ENCODE measurements around the gene OTOR.

The OTOR gene, protein sequence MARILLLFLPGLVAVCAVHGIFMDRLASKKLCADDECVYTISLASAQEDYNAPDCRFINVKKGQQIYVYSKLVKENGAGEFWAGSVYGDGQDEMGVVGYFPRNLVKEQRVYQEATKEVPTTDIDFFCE

DNA sequence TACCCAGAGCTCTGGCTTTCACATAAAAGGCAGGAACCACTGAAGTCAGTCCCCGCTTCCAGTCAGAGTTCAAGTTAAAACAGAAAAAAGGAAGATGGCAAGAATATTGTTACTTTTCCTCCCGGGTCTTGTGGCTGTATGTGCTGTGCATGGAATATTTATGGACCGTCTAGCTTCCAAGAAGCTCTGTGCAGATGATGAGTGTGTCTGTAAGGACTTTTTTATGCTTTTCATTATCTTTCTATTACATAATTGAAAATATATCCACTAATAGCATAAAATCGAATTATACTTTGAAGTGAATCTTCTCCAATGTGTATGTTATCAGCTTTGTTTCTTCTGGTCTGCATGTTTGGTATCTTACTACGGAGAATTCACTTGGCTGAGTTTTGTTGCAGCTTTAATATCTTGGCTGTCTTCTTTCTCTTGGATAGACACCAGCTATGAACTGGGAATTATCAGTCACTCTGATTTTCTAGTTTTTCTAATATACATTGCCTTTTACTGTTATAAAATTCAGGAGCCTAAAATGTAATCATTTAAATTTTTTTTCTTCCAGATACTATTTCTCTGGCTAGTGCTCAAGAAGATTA, at the start of gene OTOR:
TSS of gene OTOR (plus strand) at position 51 of the 593 bp plus-strand sequence. CDS start at position 95, 44 bp downstream.
- DNase-seq (ENCODE audit: low read depth), result no peak

DNA sequence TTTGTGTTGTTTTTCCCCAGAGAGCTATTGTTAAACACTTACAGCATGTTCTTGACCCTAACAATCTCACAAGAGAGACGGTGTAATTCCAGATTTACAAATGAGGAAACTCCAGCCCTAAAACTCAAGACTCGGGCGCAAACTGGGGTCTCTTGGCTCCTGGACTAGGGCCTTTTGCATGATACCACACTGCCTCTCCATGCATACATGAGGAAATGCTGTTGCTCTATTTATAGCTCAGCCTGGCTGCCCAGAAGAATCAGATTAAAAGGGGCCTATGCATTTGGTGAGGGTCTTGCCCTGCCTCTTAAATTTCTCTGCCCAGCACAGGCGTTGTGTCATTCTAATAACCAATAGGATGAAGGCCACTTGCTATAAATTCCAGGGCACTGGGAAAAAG, 48.9 kb upstream of the OTOR start:
- no peak for DNase-seq (ENCODE audit: low read depth)

DNA sequence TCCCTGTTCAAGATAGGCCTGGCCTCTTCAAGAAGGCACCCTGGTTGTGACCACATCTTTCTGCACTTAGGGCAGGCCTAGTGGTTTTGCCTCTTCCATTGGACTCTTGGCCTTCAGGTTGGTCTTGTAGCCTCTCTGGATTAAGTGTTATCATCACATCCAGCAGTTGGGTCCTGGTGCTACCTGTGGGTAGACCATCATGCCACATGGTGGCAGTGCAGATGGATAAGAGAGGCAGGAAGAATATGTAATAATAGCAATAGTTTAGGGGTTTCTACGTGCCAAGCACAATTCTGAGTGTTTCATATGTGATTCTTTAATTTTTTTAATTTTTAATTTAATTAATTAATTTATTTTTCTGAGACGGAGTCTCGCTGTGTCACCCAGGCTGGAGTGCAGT, 46.9 kb upstream of the OTOR start:
- no peak for DNase-seq (ENCODE audit: low read depth)

DNA sequence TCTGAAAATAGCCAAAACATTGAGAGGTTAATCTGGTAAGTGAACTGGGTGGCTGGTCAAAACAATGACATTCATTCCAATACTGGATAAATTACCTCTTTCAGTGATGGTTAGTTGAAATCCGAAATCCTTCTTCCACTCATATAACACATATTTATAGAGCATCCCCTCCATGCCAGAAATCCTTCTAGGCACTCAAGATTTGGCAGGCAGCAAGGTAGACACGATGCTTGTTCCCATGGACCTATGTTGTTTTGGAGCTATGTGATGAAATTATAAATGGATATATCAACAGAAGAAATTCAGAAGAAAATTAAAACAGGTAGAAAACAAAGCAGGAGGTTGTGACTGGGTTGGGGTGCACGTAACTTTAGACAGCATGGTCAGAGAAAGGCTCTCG, 44.6 kb upstream of the OTOR start:
- DNase-seq (ENCODE audit: low read depth), result no peak

DNA sequence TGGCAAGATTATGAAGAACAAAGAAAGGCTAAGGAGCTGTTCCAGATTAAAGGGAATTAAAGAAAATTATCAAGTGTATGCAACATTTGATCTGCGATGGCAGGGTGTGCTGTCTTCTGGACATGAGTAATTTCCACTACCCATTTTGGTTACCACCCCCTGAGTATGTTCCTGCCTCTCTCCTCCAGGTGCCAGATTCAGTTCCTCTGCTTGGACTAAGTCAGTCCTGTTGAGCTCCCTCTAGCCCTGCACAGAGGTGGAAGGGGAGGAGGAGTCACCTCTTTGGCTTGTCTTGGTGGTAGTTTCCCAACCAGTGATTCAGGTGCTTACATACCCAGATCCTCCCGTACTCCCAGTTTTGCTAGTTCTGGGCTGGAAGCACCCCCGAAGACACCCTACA, 40.5 kb upstream of the OTOR start:
- no peak for DNase-seq (ENCODE audit: low read depth)

DNA sequence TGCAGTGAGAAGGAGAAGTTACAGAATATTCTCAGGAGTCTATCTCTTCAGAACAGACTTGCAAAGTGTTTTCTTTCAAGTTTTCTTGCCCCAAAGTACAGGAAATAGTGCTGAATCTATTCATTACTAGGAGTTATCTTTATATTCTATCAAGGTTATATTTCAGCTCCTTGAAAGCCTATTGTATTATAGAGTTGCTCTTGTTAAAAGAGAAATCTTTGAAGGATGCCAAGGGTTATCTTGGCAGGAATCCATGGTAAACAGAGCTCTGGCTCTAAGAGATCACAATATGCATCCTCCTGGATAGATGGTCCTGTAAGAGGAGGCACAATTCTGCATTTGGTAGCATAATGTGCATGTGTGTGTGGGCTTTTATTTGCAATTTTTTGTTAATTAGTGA, 39.6 kb upstream of the OTOR start:
- DNase-seq (ENCODE audit: low read depth), result no peak

DNA sequence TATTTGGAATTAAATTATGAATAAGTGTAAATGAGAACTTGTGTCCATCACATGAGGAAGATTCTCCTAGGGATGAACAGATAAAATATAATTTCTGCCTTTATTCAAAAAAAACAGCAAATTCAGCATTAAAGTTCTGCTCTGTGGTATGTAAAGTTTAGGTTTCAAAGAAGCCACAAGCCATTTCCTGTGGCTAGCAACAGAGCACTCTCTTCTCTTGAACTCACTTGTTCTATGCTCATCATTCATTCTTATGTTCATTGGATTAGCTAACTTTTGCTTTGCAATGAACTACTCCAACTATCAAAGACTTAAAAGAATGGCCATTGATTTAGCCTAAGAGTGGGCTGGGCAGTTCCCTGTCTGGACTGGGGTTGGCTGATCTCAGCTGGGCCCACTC, 39.1 kb upstream of the OTOR start:
- DNase-seq (ENCODE audit: low read depth), result no peak

DNA sequence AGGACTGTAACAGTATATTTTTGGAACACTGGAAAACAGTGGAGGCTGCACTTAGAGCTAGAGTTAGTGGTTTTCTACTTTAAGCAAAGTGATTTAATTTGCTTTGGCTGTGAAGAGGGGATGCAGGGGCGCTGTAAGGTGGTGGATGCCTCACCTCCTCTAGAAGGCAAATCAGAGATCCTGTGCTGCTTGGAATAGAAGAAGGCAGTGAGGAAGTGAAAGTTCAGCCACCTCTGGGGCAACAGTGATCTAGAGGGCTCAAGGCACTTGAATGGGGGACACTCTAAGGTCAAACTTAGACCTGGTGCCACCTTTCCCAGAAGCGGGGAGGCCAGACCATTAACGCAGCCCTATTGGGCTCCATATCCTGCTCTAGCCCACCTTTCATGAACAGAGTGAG, 37.4 kb upstream of the OTOR start:
- no peak for DNase-seq (ENCODE audit: low read depth)

DNA sequence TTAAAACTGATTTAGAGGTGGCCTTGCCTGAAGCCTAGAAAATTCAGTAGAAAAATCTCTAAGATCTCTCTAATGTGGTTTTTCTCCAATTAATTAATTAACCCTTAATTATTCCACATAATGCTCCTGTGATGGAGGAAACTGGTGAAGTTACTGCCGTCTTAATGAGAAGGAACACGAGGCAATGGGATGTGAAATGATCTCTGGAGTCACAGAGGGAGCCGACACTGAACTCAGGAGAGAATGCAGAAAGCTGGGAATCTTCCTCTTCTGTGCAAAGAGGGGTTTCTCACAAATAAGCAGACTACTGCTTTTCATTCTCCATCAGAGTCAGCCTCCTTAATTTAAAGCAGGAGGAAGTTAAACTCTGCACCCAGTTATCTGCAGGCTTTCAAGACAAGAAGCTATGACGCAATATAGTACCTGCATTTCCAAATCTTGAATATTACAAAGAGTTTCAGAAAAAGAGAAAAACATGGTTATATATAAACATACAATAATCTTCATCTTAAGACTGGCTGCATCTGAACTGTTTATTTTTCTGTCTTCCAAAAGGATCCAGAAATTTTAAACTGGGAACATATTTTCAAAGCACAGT, 36.4 kb upstream of the OTOR start:
- no peak for DNase-seq (ENCODE audit: low read depth)

DNA sequence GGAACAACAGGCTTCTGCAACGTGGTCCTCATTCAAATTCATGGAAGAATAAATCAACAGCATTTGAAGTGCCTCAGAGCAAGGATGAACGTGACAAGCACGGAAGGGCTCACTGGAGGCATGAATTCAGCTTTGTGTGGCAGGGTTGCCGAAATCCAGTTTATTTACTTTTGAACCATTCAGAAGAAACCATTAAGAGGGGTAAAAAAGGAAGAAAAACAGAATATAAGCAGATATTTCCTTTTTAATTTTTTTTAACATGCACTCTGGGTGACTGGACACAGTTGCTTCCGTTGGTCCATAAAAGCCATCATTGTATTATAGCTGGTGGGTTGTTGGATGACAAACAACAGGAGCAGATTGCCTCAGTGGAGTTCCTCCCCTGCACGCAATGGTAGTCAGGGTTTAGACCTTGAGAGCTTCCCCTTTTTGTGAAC, 35.6 kb upstream of the OTOR start:
- DNase-seq (ENCODE audit: low read depth), result no peak

DNA sequence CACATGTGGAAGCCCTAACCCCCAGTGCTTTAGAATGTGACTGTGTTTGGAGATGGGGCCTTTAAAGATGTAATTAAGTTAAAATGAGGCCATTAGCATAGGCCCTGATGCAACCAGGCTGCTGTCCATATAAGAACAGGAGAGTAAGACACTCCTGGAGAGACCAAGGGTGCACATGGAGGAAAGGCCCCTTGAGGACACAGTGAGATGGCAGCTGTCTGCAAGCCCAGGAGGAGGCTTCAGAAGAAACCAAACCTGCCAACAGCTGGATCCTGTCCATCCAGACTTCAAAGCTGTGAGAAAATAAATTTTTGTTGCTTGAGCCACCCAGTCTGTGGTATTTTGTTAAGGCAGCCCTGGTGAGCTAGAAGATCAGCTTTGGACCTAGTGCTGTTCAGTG, 35.1 kb upstream of the OTOR start:
- no peak for DNase-seq (ENCODE audit: low read depth)

DNA sequence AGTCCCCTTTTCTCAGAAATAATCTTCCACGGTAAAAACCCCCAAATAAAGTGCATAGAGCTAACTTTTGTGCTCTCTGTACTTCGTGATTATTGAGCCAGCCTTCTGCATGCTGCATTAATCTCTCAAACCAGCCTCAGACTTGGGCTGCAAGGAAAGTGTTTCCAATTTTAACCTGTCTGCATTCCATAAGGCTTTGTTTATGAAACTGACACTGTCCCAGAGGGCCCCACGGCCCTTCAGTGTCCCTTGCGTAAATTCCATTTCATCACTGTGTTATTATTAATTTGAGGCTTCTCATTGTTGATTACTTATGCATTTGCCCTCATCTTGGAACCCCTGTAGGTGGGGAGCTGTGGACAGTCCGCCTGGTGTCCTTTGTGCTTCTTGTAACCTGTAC, 33.9 kb upstream of the OTOR start:
- DNase-seq (ENCODE audit: low read depth), result no peak

DNA sequence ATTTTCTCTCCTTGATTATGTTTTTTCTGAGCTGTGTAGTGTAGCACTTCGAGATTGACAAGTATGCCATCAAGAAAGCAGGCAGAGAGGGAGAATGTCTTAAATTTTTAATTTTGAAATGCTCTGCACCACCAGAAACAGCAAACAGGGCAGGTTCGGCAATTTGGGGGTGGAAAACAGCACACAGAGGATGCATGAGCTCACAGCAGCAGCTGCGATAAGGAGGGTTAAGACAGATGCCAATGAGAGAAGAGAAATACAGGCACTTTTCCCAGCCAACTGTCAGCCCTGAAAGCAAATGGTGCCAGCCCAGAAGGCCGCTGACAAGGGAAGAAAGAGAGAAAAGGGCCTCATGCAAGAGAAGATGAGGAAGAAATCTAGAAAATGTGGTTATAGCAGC, 33.4 kb upstream of the OTOR start:
- DNase-seq (ENCODE audit: low read depth), result no peak

DNA sequence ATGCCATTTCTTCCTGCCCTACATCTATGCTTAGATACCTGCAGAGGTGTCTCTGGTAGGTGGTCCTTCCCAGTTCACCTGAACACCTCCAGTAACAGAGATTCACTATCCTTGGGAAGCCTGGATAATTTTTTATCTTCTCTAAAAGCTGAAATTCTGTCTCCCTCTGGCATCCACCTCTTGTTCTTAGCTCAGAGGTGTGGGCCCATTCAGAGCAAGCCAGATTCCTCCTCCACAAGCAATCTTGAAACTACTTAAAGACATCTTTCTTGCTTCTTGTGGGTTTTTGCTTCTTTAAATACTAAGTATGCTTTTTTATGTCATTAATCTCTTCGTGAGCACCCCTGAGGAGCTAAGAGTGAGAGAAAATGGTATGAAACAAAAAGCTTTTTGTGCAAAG, 28.7 kb upstream of the OTOR start:
- no peak for DNase-seq (ENCODE audit: low read depth)

DNA sequence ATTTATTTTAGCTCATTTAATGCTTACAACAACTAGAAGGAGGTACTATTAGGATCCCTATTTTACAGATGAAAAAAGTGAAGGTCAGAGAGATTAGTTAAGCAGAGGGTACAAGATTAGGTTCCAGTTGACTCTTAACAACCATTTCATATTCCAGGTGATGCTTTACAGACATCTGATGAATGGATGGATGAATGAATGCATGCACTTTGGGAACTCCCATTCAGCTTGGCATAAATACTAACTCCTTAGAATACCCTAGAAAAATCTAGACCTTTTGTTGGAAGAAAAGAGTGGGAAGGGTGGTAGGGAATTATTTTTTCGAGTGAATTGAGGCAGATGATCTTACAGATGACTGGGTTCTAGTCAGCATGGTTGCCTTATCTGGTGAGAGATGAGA, 19.1 kb upstream of the OTOR start:
- DNase-seq (ENCODE audit: low read depth), result no peak

DNA sequence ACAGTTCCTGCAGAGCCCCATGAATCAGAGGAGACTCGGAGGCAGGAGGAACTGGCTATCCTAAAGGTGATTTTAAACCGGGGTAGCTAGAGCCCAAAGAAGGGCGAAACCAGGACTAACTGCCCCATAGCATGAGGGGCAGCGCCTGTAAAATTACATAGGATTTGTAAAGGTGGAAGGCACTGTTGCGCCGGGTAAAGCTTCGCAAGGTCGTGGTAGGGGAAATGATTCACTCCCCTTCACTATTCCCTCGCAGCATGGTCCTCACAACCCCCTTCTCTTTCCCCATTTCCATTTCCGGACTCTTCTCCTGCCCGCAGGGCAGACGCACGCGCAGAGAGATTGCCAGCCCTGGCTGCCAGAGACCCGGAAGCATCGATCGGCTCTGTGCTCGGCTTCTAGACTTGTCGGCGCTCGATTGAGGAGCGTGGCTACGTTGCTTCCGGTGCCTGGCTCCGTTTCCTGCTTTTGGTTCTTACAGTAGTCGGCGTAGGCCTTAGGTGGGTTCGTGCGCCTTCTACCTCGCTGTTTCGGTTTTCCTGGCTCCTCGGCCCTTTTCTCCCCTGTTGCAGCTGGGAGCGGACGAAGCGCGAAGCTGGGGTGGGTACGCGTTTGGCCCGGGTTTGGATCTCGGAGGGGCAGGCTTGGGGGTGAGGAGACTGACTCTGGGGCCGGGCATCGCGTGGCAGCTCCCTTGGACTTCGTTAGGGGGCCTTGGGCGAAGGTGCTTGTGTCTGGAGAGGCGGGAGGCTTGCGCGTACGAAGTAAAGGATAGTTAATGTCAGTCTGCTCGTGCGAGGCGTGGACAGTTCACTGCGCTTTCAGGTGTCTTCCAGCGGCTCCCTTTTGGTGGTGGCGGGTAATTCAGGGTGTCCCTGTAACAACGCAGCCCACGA, 18.3 kb upstream of the OTOR start, which contains the start of gene SNRPB2:
TSS of gene SNRPB2 (plus strand) at position 462 of the 896 bp plus-strand sequence. CDS start 1,677 bp downstream, outside the sequence.
- peak; percentile 84 for DNase-seq (ENCODE audit: low read depth)

DNA sequence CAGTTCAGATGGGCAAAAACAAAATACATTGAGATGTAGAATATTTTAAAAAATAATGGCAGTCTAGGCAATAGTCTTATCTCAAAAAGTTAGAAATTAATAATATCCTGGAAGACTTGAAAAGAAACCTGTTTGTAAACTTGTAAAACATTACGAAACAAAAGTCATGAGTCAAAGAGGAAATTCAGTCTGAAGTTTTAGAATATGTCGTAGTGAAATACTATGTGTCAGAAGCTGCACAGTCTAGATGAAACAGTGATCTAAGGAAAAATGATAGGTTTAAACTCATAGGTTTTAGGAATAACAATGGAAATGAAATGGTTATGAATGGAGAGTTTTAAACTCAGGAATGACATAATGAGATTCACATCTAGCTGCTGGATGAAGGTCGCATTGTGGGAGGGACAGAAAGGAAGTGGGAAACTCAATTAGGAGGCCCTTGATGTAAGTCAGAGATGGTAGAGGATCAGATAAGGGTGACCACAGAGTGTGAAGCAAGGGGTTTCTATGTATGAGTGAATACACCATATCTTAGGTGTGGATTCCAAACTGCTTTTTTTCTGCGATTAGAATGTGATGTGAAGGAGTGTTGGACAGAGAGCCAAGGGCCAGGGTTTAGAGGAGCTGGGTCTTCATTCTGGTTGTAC, 15.5 kb upstream of the OTOR start:
- no peak for DNase-seq (ENCODE audit: low read depth)

DNA sequence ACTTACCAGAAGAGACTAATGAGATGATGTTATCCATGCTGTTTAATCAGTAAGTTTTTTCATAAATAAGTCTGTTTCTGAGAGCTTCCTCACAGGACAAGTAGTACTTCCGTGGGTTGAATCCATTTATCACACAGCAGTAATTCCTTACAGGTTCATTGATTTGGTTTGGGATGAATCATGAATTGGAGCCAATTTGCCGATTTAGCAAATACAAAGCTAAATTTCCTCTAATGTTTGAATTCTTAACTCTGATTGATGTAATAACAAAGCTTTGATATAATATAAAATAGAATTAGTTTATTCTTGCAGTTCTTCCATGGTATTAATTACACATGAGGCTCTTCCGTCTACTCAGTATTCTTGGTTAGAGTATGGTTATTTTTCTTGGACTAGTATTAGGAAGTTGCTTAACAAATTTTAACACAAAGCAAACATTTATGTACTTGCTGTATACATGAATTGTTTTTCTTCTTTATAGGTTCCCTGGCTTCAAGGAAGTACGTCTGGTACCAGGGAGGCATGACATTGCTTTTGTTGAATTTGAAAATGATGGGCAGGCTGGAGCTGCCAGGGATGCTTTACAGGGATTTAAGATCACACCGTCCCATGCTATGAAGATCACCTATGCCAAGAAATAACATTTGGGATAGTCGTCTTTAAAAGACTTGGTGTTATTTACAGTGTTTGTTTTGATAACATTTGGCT, 7.6 kb upstream of the OTOR start:
- DNase-seq (ENCODE audit: low read depth), result no peak

DNA sequence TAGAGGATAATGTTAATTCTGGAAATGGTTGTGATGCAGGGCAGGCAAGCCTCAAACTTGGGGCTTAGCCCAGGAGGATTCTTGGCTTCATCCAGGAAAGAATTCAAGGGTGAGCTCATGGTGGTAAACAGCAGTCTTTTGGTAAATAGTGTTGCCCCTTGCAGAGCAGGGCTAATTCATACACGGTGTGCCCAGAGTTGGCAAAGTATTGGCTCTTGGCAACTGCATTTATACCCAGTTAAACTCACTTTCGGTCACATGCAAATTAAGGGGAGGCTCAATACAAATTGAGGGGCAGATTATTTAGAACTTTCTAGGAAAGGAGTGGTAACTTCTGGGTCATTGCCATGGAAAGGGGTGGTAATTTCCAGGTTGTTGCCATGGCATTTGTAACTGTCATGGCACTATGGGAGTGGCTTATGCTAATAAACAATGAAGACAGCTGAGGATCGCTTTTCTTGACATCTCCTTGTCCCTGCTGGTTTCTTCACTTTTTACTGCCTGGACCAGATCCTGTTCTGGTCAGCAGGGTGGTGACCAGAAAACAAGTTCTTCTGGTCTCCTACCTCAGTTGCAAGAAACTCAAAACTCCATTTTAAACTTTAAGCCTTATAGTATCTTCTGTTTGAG, 3.9 kb upstream of the OTOR start:
- DNase-seq (ENCODE audit: low read depth), result no peak

DNA sequence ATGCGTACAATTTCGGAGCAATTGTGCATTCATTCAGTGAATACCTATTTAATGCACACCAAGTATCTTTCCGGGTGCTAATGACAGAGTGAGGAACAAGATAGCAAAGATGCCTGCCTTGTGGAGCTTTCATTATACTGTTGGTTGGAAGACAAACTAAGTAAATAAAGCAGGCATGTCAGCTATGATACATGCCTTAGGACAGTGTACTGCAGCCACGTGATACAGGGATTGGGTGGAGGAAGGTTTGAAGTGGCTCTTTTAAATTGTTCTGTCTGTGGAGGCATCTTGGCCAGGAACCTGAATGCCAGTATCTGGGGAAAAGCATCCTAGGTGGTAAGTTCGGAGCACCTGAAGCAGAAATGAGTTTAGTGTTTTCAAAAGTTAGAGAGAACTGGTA, 3.0 kb upstream of the OTOR start:
- no peak for DNase-seq (ENCODE audit: low read depth)

DNA sequence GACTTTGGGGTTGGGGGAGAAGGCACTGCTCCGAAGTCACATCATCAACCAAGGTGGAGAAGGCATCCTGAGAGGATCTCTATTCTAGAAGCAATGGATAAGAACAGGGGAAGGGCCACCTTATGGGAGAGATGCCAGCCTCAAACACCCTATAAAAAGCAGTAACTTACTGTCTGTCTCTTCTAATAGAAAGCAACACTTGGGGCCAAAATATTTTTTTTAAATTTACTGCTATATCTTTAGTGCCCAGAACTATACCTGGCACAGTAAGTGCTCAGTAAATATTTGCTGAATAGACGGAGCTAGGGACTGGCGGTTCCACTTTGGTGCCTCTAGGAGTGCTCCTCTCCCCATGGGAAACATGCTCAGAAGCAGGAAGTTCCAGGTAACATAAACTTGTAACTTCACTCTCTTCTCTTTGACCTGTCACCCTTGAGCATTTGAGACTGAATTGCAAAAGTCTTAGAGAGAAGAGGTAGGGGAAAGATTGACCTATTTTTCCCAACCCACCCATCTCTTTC, 807 bp upstream of the OTOR start:
- DNase-seq (ENCODE audit: low read depth), result no peak

All from activated T-helper 9 cell treated with anti-CD3 and anti-CD28 coated beads, Interleukin-2, amount 50 U/mL, for 16 hours (primary cell).